HG03135 (cell line): ENCODE measurements around the gene SRRM3.
"Not testable (repeated sequence)": the region's sequence is repeated elsewhere in the genome, so short reads cannot be mapped to it uniquely, and the experiment has no call there.

Experiments used
- ATAC-seq: cut with Tn5 transposase; IDR thresholded peaks from one replicate; pipeline ENCODE4 v1.9.1; 2021; ENCODE audit warnings: mild to moderate bottlenecking, moderate library complexity; ENCODE audit not compliant: unreplicated experiment

The SRRM3 gene

DNA sequence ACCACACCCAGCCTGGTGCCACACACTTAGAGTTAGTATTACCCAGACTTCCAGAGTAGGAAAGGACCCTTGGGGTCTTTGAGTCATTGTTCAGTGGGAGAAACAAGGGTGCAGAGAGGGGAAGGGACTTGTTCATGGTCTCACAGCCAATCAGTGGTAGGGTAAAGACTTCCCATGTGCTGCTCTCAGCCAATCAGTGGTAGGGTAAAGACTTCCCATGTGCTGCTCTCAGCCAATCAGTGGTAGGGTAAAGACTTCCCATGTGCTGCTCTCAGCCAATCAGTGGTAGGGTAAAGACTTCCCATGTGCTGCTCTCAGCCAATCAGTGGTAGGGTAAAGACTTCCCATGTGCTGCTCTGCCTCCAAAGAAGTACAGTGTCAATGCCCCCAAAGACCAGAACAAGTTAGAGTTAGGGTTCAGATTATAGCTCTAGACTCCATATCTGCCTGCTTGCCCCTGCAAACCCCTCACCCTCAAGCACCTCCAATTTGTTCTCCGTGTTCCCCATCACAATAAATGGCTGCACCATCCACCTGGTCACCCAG, 25.3 kb downstream of the SRRM3 start:
- not testable (repeated sequence) for ATAC-seq

DNA sequence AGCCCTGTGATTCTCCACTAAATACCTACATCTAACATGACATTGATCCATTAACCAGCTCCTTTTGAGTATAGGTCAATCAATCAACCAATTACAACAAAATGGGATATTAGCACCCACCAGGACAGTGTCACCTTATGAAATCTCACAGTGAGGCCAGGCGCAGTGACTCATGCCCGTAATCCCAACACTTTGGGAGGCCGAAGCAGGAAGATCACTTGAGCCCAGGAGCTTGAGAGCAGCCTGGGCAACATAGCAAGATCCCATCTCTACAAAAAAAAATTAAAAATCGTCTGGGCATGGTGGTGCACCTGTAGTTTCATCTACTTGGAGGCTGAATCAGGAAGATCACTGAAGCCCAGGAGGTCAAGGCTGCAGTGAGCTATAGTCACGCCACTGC, 28.5 kb downstream of the SRRM3 start:
- no peak for ATAC-seq

DNA sequence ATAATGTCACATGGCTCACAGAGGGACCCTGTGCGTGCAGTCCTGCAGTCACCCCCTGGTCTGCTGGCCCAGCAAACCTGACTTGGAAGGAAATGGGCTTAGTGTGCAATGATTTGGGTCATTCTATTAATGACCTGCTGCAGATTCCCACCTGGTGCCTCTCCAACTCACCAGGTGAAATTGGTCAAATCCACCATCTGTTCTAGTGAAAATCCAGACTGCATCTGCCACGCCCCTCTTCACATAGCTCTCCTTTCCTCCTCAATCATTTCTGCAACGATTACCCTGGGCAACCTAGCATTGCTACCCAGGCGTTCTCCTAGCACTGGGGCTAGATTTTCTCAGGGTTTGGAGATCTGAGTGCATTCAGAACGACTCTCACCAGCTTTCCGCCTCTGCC, 29.4 kb downstream of the SRRM3 start:
- no peak for ATAC-seq

DNA sequence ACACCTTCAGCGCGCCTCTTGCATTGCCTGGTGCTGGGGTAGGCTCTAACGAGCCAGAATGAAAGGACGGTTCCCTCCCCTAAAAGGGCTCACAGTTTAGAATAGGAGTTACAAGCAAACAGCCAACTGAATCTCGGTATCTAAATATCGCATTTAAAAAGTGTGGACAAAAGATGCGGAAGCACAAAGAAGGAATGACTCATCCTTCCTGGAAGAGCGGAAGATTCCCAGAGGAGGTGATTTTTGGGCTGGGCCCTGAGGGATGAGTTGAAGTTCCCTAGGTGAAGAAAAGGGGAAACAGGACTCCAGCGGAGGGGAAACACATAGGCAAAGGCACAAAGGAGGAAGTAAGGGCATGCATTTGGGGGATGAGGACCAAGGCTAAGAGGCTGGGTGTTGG, 29.9 kb downstream of the SRRM3 start:
- ATAC-seq: no peak

DNA sequence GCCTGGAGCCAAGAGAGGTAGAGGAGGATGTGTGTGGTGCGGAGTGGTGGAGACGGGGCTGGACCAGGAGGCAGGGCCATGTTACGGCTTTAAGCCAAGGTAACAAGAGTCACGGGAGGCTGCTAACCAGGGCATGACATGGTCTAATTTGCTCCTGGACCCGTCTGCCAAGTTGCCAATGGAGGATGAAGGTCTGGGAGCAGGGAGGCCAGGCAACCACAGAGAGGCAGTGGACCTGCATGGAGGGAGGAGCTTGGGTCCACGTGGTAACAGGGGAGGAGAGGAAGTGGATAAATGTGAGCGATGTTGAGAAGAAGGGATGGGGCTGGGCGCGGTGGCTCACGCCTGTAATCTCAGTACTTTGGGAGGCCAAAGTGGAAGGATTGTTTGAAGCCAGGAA, 31.0 kb downstream of the SRRM3 start:
- no peak for ATAC-seq

DNA sequence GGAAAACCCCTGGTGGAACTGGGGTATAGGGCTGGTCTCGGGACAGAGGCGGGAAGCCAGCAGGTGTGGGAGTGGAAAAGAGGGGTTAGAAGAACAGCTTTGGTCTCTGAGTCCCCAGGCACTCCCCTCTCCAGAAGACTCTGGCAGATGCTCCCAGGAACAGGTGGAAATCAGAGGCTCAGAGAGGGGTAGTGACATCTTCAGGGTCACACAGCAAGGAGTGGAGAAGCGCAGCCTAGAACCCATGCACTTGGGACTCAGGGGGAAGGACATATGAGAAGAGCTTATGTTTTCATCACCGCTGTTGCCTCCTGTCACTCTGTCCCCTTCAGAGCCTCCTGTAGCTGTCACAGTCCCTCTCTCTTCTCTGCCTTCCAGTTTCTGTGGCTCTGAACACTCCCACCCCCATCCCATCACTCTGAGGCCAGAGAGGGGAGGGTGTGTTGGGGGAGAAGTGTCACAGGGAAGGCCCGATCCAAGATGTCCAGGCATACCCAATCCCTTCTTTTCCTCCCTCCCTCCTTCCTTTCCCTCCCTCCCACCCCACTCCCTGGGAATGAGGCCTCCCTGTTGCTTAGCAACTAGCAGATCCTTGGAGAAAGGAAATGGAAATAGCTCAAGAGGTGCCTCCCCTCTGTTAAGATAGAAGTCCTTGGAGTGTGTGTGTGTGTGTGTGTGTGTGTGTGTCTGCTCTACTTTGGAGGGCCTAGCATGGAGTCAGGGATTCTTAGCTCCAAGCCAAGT, 32.0 kb downstream of the SRRM3 start:
- ATAC-seq: no peak

DNA sequence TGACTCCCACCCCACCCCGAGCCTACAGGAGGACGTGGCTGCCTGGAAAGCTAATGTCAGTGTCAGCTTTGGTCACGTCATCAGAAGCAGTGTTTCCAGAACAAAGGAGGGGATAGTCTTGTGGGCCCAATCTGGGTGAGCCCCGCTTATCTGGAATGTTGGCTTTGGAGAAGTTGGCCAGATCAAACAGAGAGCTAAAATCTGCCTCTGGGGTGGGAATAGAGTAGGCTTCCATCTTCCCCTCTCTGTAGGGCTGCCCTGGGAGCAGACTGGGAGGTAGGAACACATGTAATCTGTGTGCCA, 32.5 kb downstream of the SRRM3 start:
- ATAC-seq: no peak

DNA sequence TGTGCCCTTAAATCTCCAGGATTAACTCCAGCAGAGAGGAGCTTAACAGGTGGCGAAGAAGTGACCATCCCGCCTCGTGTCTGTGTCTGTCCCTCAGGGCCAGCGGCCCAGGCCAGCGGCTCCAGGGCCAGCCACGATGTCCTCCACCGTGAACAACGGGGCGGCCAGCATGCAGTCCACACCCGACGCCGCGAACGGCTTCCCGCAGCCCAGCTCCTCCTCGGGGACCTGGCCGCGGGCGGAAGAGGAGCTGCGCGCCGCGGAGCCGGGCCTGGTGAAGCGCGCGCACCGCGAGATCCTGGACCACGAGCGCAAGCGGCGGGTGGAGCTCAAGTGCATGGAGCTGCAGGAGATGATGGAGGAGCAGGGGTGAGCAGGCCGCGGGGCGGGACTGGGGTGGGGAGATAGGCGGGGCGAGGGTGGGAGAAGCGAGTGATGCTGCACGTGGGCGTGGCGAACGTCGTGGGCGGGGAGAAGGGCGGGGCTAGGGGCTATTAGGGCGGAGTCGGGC, 33.3 kb downstream of the SRRM3 start:
- peak; percentile 52 for ATAC-seq

DNA sequence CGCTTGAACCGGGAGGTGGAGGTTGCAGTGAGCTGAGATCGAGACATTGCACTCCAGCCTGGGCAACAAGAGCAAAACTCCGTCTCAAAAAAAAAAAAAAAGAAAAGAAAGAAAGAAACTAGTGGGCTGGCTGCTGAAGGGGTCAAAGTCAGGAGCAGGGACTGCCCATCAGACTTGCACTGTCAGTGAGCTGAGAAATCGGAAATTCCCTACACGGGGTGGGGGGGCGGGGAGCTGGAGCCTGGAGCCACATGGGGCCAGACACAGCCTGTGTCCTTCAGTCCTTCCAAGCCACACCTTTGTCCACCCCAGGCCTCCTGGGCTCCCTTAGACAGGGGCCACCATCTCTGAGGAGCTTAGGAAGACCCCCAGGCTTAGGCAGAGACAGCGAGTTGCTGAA, 34.5 kb downstream of the SRRM3 start:
- no peak for ATAC-seq

DNA sequence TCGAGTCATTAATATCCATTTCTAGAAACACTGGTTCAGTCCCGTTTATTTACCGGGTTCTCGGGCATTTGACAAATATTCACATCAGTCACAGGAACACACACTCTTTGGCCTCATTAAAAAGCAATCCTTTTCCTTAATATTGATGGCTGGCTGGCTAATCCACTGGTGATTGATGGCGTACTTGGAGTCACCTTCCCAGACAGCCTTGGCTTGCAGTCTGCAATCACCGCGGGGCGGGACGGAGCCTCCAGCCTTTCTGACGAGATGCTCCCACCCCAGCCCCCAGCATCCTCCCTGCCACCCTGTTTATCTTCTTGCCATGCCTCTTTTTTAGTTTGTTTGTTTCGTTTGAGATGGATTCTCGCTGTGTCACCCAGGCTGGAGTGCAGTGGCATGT, 36.6 kb downstream of the SRRM3 start:
- no peak for ATAC-seq

DNA sequence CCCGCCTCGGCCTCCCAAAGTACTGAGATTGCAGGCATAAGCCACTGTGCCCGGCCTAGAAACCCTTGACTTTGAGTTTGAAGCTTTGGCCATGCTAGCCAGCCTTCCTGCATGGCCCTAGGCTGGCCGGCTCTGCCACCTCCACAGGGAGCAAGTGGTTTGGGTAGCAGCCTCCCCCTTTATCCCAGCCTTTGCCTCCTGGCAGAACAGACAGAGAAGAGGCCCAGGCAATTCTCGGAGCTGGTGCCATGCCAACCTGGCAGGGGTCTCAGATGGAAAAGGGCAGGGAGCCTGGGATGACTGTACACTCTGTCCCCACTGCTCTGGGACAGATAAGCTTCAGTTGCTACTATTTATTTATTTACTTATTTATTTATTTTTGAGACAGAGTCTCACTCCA, 39.4 kb downstream of the SRRM3 start:
- ATAC-seq: no peak

DNA sequence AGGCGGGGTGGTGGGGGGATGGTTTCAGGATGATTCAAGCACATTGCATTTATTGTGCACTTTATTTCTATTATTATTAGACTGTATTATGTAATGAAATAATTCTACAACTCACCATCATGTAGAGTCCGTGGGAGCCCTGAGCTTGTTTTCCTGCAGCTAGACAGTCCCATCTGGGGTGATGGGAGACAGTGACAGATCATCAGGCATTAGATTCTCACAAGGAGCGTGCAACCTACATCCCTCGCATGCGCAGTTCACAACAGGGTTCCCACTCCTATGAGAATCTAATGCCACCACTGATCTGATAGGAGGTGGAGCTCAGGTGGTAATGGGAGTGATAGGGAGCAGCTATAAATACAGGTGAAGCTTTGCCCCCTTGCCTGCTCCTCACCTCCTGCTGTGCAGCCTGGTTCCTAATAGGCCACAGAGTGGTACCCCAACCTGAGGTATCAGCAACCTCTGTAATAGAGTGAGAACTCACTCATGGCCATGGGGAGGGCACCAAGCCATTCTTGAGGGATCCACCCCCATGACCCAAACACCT, 40.9 kb downstream of the SRRM3 start:
- ATAC-seq: not testable (repeated sequence)

DNA sequence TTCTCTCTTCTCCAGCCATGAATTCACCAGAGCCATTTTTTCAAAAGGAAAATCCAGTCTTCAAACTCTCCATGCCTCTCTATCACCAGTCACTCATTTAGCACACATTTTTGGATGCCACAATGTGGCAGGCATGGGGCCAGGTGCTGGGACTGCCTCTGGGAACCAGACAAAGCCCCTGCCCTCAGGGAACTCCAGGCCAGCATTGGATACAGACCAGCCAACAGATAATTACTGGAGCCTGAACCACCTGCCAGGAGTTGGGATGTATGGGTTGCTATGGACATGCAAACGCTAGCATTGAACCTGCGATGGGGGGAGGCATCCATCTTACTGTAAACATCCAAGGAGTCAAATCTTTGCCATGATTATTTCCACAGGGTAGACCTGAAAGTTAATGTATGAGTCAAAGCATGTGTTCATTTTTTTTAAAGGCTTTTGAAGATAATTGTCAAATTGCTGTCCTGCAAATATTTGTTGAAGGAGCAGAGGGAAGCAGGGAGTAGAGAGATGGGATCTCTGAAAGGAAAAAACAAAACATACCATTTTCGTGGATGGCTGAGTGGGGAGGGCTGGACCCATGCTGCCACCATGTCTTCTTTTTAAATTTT, 43.2 kb downstream of the SRRM3 start:
- no peak for ATAC-seq

DNA sequence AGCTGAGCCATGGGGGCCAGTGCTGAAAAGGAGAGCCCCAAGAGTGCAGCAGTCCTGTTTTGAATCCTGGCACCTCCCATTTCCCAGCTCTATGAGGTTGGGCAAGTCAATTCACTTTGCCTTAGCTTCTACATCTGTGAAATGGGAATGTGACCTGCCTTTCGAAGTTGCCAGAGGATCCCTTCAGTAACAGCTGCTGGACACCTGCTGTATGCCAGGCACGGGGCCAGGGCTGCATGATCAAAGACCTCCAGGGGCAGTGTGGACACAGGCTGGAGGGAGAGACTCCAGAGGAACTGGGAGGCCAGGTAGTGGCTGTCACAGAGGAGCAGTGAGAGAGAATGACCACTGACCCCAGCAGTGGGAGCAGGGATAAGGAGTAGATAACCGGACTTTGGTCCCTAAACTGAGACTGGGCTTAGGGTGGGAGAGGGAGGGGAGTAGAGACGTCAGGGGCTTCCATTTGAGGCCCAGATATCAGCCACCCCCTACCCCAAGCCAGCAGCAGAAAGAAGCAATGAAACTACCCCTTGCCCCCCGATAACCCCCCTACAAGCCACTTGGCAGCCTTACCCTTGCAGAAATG, 45.2 kb downstream of the SRRM3 start:
- ATAC-seq: no peak

DNA sequence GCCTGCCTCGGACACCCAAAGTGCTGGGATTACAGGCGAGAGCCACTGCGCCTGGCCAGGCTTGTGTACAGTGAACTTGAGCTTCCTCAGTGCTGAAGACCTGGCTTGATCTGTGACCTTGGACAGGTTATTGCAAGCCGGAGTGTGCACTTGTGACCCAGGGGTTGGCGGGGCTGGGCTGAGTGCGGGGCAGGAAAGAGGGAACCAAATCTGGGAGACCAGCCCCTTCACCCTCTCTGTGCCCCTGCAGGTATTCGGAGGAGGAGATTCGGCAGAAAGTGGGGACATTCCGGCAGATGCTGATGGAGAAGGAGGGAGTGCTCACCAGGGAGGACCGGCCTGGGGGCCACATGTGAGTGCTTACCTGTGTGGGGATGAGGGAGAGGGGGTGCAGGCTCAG, 46.2 kb downstream of the SRRM3 start:
- no peak for ATAC-seq

DNA sequence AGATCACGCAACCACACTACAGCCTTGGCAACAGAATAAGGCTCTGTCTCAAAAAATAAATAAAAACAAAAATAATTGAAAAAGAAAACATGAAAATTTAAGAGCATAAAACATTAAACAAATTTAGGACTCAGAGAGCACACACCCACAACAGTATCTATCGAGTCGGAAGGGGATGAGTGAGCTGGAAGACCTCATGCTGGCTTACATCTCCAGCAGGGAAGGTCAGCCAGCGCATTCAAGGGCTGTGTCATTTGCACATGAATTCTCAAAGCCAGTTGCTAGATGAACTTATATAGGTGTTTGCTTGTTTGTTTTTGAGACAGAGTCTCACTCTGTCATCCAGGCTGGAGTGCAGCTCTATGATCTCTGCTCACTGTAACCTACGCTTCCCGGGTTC, 50.3 kb downstream of the SRRM3 start:
- no peak for ATAC-seq

DNA sequence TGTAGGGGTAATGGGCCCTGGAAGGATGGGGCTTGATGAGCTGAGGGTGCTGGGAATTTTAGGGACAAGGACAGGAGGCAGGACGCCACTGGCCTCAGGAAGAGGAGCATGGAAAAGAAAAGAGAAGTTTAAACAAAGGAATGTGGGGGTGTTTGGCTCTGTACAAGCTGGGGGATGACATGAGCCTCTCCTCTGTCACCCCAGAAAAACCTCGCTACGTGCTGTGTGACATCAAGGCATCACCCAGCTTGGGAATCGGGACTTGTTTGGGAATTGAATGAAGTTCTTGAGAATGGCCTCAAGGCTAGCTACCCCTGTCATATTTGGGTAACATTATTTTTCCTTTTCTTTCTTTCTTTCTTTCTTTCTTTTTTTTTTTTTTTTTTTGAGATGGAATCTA, 53.1 kb downstream of the SRRM3 start:
- no peak for ATAC-seq

DNA sequence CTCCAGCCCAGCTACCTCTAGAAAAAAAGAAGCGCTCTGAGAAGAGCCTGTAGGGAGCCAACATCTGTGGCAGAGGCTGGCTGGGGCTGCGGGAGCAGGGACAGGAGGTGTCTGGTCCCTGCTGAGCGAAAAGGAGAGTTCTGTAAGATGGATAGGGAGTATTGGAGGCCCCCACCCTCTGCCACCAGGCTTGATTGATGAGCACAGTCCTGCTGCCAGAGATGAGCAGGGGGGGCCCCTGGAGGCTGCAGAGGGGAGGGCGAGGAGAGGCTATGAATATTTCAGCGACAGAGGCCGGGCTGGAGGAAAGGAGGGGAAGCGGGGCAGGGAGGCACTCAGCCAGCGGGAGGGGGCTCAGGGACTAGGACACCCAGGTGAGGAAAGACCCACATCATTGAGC, 56.3 kb downstream of the SRRM3 start:
- ATAC-seq: no peak

DNA sequence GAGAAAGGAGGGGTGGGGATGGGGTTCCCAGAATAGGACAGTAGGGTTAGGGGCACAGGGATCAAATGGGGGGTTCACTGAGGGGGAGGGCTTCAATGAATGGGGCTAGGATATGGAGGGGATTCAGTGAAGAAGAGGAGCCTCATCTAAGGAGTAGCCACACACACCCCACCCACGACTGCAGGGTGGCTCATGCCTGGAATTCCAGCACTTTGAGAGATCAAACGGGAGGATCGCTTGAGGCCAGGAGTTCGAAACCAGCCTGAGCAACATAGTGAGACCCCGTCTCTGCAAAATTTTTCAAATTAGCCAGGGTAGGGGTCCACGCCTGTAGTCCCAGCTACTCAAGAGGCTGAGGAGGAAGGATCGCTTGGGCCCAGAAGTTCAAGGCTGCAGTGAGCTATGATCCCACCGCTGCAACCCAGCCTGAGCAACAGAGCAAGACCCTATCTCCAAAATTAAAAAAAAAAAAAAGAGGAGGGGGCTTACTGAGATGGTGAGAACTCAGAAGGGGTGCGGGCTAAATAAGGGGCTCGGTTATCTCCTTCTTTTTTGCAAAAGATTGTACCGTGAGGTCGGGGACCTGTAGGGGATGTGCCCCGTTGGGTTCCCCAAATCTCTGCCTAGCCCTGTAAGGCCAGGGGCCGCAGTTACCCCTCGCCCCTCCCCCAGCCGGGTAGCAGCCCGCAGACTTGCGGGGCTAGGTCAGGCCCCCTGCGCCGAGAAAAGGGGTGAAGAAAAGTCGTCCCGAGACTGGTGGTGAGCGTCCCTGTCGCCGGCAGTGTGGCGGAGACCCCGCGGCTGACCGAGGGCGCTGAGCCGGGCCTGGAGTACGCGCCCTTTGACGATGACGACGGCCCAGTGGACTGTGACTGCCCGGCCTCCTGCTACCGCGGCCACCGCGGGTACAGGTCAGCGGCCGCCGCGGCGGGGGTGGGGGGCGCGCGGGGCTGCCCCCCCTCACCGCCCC, 57.7 kb downstream of the SRRM3 start:
- no peak for ATAC-seq

DNA sequence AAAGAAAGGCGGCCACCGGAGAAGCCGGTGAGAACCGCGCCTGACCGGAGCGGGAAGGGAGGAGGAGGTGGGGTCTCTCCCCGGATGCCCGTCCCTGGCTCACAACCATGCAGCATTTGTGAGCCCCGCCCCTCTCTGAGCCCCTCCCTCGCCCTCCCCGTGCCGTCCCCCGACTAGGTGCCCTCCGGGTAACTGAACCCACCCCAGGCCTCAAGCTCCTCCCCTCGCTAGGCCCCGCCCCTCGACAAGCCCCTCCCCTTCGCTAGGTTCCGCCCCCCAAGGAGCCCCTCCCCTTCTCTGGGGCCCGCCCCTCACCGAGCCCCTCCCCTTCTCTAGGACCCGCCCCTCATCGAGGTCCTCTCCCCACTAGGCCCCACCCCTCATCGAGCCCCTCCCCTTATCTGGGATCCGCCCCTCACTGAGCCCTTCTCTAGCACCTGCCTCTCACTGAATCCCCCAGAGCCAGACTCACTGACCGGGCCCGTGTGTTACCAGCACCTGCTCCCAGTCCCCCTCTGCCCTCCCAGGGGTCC, 58.5 kb downstream of the SRRM3 start:
- ATAC-seq: no peak

DNA sequence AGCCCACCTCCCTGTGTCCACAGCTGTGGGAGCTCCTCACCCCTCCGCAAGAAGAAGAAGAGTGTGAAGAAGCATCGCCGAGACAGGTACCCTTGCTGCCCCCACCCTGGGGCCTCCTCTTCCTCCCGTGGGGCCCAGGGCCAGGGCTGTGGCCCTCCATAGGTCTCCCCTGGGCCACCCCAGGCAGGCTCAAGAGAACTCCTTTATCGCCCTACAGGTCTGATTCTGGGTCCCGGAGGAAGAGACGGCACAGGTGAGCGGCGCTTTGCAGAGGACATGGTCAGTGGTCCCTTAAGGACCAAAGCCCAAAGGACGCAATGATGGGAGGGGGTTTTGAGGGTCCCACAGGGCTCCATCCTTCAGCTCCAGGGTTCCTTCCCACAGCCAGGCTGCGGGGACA, 59.6 kb downstream of the SRRM3 start:
- ATAC-seq: no peak
